OCI-LY1 (cell line): ENCODE measurements around the gene TRABD2A.

Source experiments
- H2AFZ ChIP-seq: fragments of 200-600 bp; sonication (generic), shearing (Covaris generic); 2 replicates; pipeline ENCODE4 v1.6.0; 2014; ENCODE audit warnings: antibody characterized with exemption, mild to moderate bottlenecking, low read length
- H3F3A ChIP-seq: fragments of 200-600 bp; sonication (generic), shearing (Covaris generic); 2 replicates; pipeline ENCODE4 v1.6.0; 2014; ENCODE audit warnings: mild to moderate bottlenecking, antibody characterized with exemption, low read length, moderate library complexity; ENCODE audit not compliant: insufficient read depth
- H3K27ac ChIP-seq: fragments of 200-600 bp; sonication (generic); 2 replicates; pipeline ENCODE4 v1.5.1; 2014; ENCODE audit warnings: low read length, mixed run types, mild to moderate bottlenecking, low read depth; ENCODE audit not compliant: poor library complexity, severe bottlenecking
- H3K27me3 ChIP-seq: fragments of 200-600 bp; sonication (generic); 2 replicates; pipeline ENCODE4 v1.6.0; 2014; ENCODE audit warnings: antibody characterized with exemption, mild to moderate bottlenecking, low read length, moderate library complexity; ENCODE audit not compliant: insufficient read depth
- H3K36me3 ChIP-seq: fragments of 200-600 bp; sonication (generic); 2 replicates; pipeline ENCODE4 v1.6.1; 2014; ENCODE audit warnings: mild to moderate bottlenecking, antibody characterized with exemption, low read length, moderate library complexity, mixed read lengths; ENCODE audit not compliant: insufficient read depth
- H3K4me1 ChIP-seq: fragments of 200-600 bp; sonication (generic); 2 replicates; pipeline ENCODE4 v1.5.1; 2014; ENCODE audit warnings: mild to moderate bottlenecking, low read length, moderate library complexity; ENCODE audit not compliant: insufficient read depth, severe bottlenecking
- H3K4me2 ChIP-seq: fragments of 200-600 bp; sonication (generic), shearing (Covaris generic); 2 replicates; pipeline ENCODE4 v1.6.1; 2014; ENCODE audit warnings: low read length
- H3K4me3 ChIP-seq: fragments of 200-600 bp; sonication (generic); 2 replicates; pipeline ENCODE4 v1.5.1; 2014; ENCODE audit warnings: low read length, low read depth, mild to moderate bottlenecking, mixed read lengths; ENCODE audit not compliant: poor library complexity, severe bottlenecking
- H3K79me2 ChIP-seq: fragments of 200-600 bp; shearing (Covaris generic); 2 replicates; pipeline ENCODE4 v1.6.1; 2016; ENCODE audit warnings: mixed run types, low read length, mixed read lengths; ENCODE audit not compliant: insufficient read depth
- H3K9ac ChIP-seq: fragments of 200-600 bp; sonication (generic), shearing (Covaris generic); 2 replicates; pipeline ENCODE4 v1.6.1; 2014; ENCODE audit warnings: mild to moderate bottlenecking, low read length, mixed read lengths
- H3K9me2 ChIP-seq: fragments of 200-600 bp; sonication (generic), shearing (Covaris generic); 2 replicates; pipeline ENCODE4 v1.6.1; 2014; ENCODE audit warnings: low read depth, mild to moderate bottlenecking, low read length, mixed read lengths
- H3K9me3 ChIP-seq: fragments of 200-600 bp; shearing (Covaris generic); 2 replicates; pipeline ENCODE4 v1.6.1; 2014; ENCODE audit warnings: low read length, mixed read lengths
- H4K20me1 ChIP-seq: fragments of 200-600 bp; sonication (generic), shearing (Covaris generic); 2 replicates; pipeline ENCODE4 v1.6.0; 2016; ENCODE audit warnings: mild to moderate bottlenecking, low read length; ENCODE audit not compliant: insufficient read depth
- CTCF ChIP-seq: fragments of 200-600 bp; sonication (generic), shearing (Covaris generic); IDR thresholded peaks from 2 replicates; pipeline ENCODE4 v1.5.1; 2017; ENCODE audit warnings: mild to moderate bottlenecking, antibody characterized with exemption, low read length, moderate library complexity, mixed read lengths
- EZH2 ChIP-seq: fragments of 200-600 bp; sonication (generic), shearing (Covaris generic); IDR thresholded peaks from 2 replicates; pipeline ENCODE4 v1.8.0; 2017; ENCODE audit warnings: borderline replicate concordance, mixed run types, mild to moderate bottlenecking, antibody characterized with exemption, low read length, moderate library complexity, mixed read lengths

The TRABD2A gene

DNA sequence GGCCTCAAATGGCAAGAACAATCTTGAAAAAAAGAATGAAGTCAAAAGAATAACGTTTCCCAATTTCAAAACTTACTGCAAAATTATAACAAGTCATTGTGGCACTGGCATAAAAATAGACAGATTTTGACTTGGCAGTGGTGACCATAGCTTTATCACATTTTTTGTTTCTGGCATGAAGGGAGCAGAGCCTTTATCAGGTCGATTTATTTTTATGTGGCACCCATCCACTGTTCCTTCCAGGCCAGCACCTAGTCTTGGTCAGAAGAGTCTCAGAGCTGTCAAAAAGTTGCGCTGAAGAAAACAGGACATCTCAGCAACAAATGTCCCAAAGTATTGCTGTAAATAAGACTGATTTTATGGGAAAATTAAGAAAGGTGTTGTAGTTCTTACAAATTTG, 92.4 kb downstream of the TRABD2A start:
- no peaks in the 10 kb centered on the region for H3K36me3 ChIP-seq
- H3F3A ChIP-seq: no peaks in the 10 kb centered on the region
- no peaks in the 10 kb centered on the region for H3K9me3 ChIP-seq
- no peak overlapping the region for H3K9ac ChIP-seq
- no peak overlapping the region for H2AFZ ChIP-seq
- H3K9me2 ChIP-seq: no peaks in the 10 kb centered on the region
- no peak overlapping the region for H3K4me2 ChIP-seq
- H3K27ac ChIP-seq: no peak overlapping the region
- no peak overlapping the region for H3K4me3 ChIP-seq
- TF ChIP-seq CTCF (no peak), EZH2 (no peak)
- H4K20me1 ChIP-seq: no peaks in the 10 kb centered on the region
- no peaks in the 10 kb centered on the region for H3K79me2 ChIP-seq
- no peaks in the 10 kb centered on the region for H3K27me3 ChIP-seq
- no peaks in the 10 kb centered on the region for H3K4me1 ChIP-seq

- no peak for TF ChIP-seq CTCF
- no peaks in the 10 kb centered on the region for H3K9me3 ChIP-seq
- no peaks in the 10 kb centered on the region for H4K20me1 ChIP-seq
- no peaks in the 10 kb centered on the region for H3K27me3 ChIP-seq
- H3K4me3 ChIP-seq: no peak overlapping the region
- H3K4me1 ChIP-seq: no peaks in the 10 kb centered on the region
- H3F3A ChIP-seq: no peaks in the 10 kb centered on the region
- H3K36me3 ChIP-seq: no peaks in the 10 kb centered on the region
- no peaks in the 10 kb centered on the region for H3K79me2 ChIP-seq
- no peak overlapping the region for H3K9ac ChIP-seq
- no peak overlapping the region for H3K27ac ChIP-seq
- no peak overlapping the region for H2AFZ ChIP-seq
- no peaks in the 10 kb centered on the region for H3K9me2 ChIP-seq
- H3K4me2 ChIP-seq: no peak overlapping the region
These were observed 92.9 kb downstream of the TRABD2A start for GRCh38 chr2:84788027-84788426.

DNA sequence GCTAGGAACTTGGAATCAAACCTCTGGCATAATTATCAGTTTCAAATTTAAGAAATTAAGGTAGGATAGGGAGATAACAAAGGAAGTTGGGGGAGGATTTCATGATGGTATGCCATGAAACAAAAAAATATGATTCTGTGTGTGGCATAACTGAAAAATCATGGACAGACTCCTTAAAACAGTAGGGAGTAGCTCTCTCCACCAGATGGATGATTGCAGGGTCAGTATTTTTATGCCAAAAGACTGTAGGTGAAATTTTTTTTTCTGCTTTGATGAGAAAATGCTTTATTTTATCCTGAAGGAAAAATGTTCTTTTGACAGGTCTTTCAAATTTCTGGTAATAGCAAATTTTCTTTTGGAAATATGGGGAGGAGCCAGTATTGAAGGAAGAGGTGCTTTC, 94.3 kb downstream of the TRABD2A start:
- H3K79me2 ChIP-seq: no peaks in the 10 kb centered on the region
- no peaks in the 10 kb centered on the region for H3K36me3 ChIP-seq
- H3K4me1 ChIP-seq: no peaks in the 10 kb centered on the region
- no peaks in the 10 kb centered on the region for H4K20me1 ChIP-seq
- H3K4me2 ChIP-seq: no peak overlapping the region
- H3K27me3 ChIP-seq: no peaks in the 10 kb centered on the region
- no peaks in the 10 kb centered on the region; the same call in 1 of the 2 replicates for H3K9me2 ChIP-seq
- H3K4me3 ChIP-seq: no peak overlapping the region
- H3K9ac ChIP-seq: no peak overlapping the region
- TF ChIP-seq EZH2 (no peak), CTCF (no peak)
- H2AFZ ChIP-seq: no peak overlapping the region
- no peaks in the 10 kb centered on the region for H3F3A ChIP-seq
- H3K27ac ChIP-seq: no peak overlapping the region
- H3K9me3 ChIP-seq: no peaks in the 10 kb centered on the region
